Activated CD4-positive, alpha-beta T cell treated with anti-CD3 and anti-CD28 coated beads, Interleukin-2, Interleukin-4, amounts not matched to agents 100 ng/mL and 50 ng/mL, durations not matched to agents 16 hours and 8 hours (primary cell): ENCODE measurements around the gene XCL1.
"Not testable (repeated sequence)": the region's sequence is repeated elsewhere in the genome, so short reads cannot be mapped to it uniquely, and the experiment has no call there.

Experiments
- DNase-seq: peaks from one replicate; pipeline ENCODE4 v3.0.0-alpha.2; 2020; ENCODE audit warnings: low spot score

The XCL1 gene

GRCh38 chr1:168567568-168567967 lies 8.8 kb upstream of the XCL1 start:
- no peak for DNase-seq

DNA sequence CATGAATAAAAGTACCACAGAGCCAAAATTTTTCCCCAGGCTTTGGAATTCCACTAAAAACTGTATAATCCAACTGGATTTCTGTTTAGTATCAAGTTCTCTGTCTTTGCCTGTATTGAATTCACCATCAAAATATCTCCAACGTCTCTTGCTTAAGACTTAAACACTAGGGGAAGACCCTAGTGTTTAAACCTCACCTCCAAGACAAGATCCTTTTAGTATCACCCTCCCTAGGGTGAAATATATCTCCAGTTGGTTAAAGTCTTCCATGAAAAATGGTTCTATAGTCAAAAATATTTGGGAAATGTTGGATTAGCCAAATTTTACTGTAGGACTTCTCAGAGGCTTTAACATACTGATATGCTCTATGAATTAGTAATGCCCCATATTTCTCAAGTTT lies 8.1 kb upstream of the XCL1 start:
- no peak for DNase-seq

GRCh38 chr1:168570652-168571051 lies 5.8 kb upstream of the XCL1 start:
- no peak for DNase-seq

- peak; percentile 54 for DNase-seq
Observed at GRCh38 chr1:168572633-168573032, 3.8 kb upstream of the XCL1 start.

GRCh38 chr1:168574234-168574633 lies 2.2 kb upstream of the XCL1 start:
- peak; percentile 25 for DNase-seq

DNA sequence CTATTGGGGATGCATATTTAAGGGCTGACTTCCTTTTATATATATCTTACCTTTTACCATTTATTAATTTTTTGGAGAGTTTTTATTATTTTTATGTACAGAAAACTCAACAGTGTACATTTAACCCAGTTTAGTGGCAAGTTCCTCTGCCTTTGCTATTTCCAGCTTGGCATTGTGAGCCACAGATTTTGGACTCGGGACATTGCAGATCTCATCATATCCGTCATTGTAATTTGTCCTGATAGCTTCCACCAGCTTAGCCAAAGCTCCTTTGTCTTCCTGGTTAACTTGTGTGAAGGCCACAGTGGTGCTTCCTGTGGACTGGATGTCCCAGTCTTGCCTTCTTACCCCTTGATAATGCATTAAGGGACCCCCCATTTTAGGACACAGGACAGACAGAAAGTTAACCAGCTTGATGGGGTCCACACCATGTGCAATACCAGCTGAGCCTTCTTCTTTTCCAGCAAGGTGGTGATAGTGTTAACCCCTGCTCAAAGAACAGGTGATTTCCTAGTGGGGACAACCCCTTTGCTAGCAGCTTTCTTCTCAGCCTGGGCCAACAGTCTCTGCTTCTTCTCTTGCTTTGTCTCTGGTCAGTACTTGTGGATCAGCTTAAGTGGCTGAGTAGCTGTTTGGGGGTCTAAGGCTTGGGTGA lies 2.3 kb downstream of the XCL1 start:
- DNase-seq: not testable (repeated sequence)

GRCh38 chr1:168580290-168580689 lies 3.9 kb downstream of the XCL1 start:
- DNase-seq: peak; percentile 17

DNA sequence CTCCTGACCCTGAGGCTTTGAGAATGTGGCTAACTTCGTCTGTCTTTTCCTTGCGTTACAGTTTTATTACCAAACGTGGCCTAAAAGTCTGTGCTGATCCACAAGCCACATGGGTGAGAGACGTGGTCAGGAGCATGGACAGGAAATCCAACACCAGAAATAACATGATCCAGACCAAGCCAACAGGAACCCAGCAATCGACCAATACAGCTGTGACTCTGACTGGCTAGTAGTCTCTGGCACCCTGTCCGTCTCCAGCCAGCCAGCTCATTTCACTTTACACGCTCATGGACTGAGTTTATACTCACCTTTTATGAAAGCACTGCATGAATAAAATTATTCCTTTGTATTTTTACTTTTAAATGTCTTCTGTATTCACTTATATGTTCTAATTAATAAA lies 4.6 kb downstream of the XCL1 start:
- not testable (repeated sequence) for DNase-seq

GRCh38 chr1:168581817-168582572 lies 5.6 kb downstream of the XCL1 start:
- DNase-seq: no peak

DNA sequence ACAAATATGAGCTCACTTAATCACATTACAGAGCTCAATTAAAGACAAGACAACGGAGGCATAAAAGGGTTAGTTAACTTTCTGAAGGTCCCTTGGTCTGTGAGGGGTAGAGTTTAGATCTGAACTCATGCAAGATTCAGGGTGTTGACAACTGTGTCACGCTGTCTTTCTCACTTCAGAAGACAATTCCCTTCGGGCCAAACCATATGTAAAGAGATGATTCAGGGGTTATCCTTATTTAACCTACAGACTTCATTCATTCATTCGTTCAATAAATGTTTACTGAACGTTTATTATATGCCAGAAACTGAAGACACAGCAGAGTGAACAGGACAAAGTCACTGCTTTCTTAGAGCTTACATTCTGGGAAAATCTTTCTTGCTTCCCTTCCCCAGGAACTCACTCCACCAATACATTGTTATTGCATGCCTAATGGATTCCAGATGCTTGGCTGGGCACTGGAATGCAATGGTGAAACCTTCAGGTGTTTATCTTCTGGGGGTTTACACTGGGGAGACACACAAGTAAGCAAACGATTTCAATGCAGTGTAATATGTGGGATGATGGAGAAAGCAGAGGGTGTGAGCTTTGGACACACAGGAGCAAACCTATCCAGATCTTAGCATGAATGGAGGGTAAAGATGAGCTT lies 6.4 kb downstream of the XCL1 start:
- DNase-seq: no peak

GRCh38 chr1:168583571-168583970 lies 7.2 kb downstream of the XCL1 start:
- no peak for DNase-seq

- DNase-seq: no peak
Observed at GRCh38 chr1:168585191-168585590, 8.8 kb downstream of the XCL1 start.

DNA sequence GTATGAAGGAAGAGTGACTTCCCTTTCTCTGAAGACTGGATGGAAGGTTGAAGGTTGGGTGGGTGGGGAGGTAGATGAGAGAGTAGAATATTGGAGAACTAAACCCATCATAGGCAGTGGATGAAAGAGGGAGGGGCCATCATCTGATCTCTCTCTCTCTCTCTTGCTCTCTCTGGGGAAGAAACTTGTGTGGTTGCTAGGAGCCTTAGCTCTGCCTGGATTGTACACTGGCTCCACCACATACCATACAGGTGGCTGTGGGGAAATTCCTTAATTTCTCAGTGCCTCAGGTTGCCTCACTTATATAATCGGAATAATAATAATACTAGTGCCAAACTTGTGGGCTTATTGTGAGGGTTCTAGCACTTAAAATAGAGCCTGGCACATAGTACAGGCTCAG lies 9.5 kb downstream of the XCL1 start:
- no peak for DNase-seq

GRCh38 chr1:168589167-168589566 lies 12.8 kb downstream of the XCL1 start:
- DNase-seq: no peak

GRCh38 chr1:168591066-168591465 lies 14.7 kb downstream of the XCL1 start:
- DNase-seq: no peak

DNA sequence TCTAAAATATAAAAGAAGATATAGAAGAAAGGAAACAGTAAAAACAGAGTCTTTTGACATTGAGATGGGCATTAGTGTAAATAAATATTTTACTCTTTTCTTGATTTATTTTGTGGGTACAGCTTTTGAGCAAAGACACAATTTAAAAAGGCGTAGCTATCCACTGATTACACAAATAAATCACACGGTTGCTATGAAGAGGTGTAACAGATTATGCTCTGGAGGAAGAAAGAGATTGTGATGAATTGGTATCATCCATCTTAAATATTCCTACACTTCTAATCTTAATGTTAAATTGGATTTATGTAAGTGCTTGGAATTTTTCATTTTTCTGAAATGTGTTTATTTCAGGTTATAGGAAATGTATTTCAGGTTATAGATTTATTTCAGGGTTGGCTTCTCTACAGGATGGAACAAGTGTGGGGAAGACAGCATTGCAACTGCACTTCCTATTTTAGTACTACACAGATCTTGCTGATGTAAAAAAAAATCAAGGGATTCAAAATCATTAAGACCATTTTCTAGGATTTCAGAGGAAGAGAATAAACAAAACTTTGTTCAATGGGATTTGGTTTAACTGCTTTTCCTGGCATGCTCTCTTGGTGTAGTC lies 15.3 kb downstream of the XCL1 start:
- DNase-seq: no peak

DNA sequence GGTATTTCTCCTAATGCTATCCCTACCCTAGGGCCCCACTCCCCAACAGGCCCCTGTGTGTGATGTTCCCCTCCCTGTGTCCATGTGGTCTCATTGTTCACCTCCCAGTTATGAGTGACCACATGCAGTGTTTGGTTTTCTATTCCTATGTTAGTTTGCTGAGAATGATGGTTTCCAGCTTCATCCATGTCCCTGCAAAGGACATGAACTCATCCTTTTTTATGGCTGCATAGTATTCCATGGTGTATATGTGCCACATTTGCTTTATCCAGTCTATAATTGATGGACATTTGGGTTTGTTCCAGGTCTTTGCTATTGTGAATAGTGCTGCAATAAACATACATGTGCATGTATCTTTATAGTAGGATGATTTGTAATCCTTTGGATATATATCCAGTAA lies 19.0 kb downstream of the XCL1 start:
- DNase-seq: not testable (repeated sequence)

GRCh38 chr1:168598125-168598524 lies 21.7 kb downstream of the XCL1 start:
- DNase-seq: no peak

DNA sequence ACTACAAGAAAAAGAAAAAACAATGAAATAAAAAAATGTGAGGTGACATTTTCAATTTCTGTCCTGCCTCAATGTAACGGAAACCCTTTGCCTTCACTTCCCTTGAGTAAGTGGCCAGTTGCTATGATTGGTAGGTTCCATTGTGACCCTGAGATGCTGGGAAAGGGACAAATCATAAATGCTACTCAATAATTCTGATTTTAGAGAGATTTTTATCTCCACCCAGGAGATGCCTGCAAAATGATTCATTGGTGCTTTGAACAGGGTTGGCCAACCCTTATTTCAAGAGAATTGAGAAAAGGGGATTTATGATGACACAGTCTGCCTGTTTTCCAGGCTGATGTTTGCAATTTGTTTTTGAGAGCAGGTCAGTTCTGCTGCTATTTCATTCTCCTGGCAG lies 22.5 kb downstream of the XCL1 start:
- DNase-seq: no peak

DNA sequence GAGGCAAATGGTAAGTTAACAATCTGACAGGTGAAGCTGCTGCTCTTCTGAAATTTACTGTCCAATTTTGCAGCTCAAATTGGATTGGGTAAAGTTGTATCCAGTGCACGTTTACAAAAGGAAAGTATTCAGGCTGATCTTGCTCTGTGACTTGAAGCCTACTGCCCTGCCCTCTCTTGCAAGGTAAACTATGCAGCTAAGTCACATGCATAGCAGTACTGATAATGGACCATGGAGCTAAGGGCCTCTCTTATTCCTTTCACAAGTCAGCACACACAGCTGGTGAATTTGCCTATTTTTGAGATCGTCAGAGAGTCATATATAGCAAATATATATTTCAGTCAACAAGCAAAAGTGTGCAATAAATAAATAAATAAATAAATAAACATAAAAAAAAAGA lies 23.2 kb downstream of the XCL1 start:
- no peak for DNase-seq

- no peak for DNase-seq
Observed at GRCh38 chr1:168601051-168601450, 24.6 kb downstream of the XCL1 start.

DNA sequence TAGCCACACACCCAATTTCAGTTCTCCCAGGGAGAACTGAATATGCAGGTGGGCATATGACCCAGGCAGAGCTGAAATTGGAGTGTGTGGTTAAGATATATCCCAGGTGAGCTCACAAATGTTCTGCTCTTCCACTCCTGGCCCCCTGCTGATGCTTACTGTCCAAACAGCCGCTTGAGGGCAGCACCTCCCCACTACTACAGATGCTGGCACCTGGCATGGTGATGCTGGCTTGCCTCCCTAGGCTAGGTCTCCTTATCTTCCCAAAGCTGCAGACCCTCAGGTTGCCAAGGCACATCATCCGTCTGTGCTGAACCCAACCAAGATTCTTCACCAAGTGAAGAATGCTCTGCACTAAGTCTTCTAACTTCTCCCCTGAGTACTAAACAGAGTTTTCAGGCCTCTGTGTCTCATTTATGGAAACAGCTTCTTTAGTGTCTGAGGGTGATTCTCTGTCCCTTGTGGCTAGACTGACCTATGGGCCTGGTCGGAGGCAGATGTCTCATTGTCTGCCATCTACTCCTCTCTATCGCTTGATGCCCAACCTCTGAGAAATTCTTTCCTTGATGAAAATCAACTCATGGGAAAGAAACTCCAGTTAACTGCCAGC lies 27.2 kb downstream of the XCL1 start:
- DNase-seq: peak; percentile 62
